Lower lobe of right lung (tissue), 2 donors: ENCODE results near the gene ZNF415. TPM values are rescaled to one million over a fixed set of nuclear protein-coding genes. Genes with fewer than 3 reads are reported as not detected.

Experiments
- ATAC-seq, 2 donors: fragments of 200-7000 bp; cut with Tn5 transposase; one replicate each; pipeline ENCODE4 v1.9.1; 2020 to 2022; ENCODE audit warnings: mild to moderate bottlenecking in 2 of 2, moderate library complexity in 2 of 2
- DNase-seq: peaks from one replicate; pipeline ENCODE4 v3.0.0-alpha.2; 2020
- H3K27ac ChIP-seq: fragments of 200-600 bp; one replicate; pipeline ENCODE4 v1.8.0; 2022
- H3K27me3 ChIP-seq: fragments of 200-600 bp; one replicate; pipeline ENCODE4 v1.8.0; 2022; ENCODE audit warnings: low read depth
- H3K36me3 ChIP-seq: fragments of 200-600 bp; one replicate; pipeline ENCODE4 v1.8.0; 2022; ENCODE audit warnings: mild to moderate bottlenecking
- H3K4me1 ChIP-seq: fragments of 200-600 bp; one replicate; pipeline ENCODE4 v1.8.0; 2022
- H3K4me3 ChIP-seq: fragments of 200-600 bp; one replicate; pipeline ENCODE4 v1.8.0; 2022; ENCODE audit warnings: mild to moderate bottlenecking
- H3K9me3 ChIP-seq: fragments of 200-600 bp; one replicate; pipeline ENCODE4 v1.8.0; 2022
- intact Hi-C: fragments of 100-400 bp; cut with DNase I; formaldehyde crosslinking; loops from one replicate; pipeline ENCODE4 v1.11.0; 2022
- total RNA-seq: library from RNA; stranded (reverse); fragmentation: NEBNext Ultra II Directional; extraction: Animal tissue kit (Norgen Biotek cat#: 25700); gene quantifications from one replicate; pipeline ENCODE4 v1.2.1, GENCODE V29; 2021
- TF ChIP-seq, protein P1 (sequence below): fragments of 200-600 bp; IDR thresholded peaks from one replicate; pipeline ENCODE4 v1.8.0; 2022; ENCODE audit warnings: antibody characterized with exemption, mild to moderate bottlenecking
- donor health status: DM: no; HTN: yes; CAD: no; lungs with severe emphysema.

Gene ZNF415
- total RNA-seq, 1 donor from 2014 or later, result 4.0 TPM

- ATAC-seq, result peak; percentile 39 to 61
- intact Hi-C loops, result no loop called here
- Histone ChIP-seq H3K27me3 (peaks cover 11% of the 10 kb centered on the region), H3K36me3 (no peaks in the 10 kb centered on the region), H3K27ac (no peak overlapping the region), H3K9me3 (peaks cover 57% of the 10 kb centered on the region), H3K4me1 (no peaks in the 10 kb centered on the region), H3K4me3 (peak overlapping the region; percentile 14)
- peak; percentile 47 for DNase-seq
- TF ChIP-seq, protein P1, sequence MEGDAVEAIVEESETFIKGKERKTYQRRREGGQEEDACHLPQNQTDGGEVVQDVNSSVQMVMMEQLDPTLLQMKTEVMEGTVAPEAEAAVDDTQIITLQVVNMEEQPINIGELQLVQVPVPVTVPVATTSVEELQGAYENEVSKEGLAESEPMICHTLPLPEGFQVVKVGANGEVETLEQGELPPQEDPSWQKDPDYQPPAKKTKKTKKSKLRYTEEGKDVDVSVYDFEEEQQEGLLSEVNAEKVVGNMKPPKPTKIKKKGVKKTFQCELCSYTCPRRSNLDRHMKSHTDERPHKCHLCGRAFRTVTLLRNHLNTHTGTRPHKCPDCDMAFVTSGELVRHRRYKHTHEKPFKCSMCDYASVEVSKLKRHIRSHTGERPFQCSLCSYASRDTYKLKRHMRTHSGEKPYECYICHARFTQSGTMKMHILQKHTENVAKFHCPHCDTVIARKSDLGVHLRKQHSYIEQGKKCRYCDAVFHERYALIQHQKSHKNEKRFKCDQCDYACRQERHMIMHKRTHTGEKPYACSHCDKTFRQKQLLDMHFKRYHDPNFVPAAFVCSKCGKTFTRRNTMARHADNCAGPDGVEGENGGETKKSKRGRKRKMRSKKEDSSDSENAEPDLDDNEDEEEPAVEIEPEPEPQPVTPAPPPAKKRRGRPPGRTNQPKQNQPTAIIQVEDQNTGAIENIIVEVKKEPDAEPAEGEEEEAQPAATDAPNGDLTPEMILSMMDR, result no peak
These were observed 74.7 kb downstream of the ZNF415 start for GRCh38 chr19:53057904-53058580.

Other genes starting within 250 kb of the ZNF415 start
- 19.7 TPM for gene ZNF320, start 235.3 kb downstream of the ZNF415 start, total RNA-seq
- gene ZNF888, start 209.5 kb downstream of the ZNF415 start, total RNA-seq, result 8.8 TPM
- 12.0 TPM for gene ZNF816, start 170.0 kb downstream of the ZNF415 start, total RNA-seq
- gene ERVV-1, start 119.0 kb downstream of the ZNF415 start, total RNA-seq, result not detected
- gene ERVV-2, start 88.2 kb downstream of the ZNF415 start, total RNA-seq, result not detected
- 35.5 TPM for gene ZNF160, start 29.5 kb downstream of the ZNF415 start, total RNA-seq
- gene ZNF347, start 26.1 kb upstream of the ZNF415 start, total RNA-seq, result 13.1 TPM
- gene ZNF665, start 60.4 kb upstream of the ZNF415 start, total RNA-seq, result 4.5 TPM
- 15.8 TPM for gene ZNF677, start 122.0 kb upstream of the ZNF415 start, total RNA-seq
- gene VN1R2, start 125.4 kb upstream of the ZNF415 start, total RNA-seq, result not detected
- gene VN1R4, start 134.8 kb upstream of the ZNF415 start, total RNA-seq, result not detected
- gene ZNF845, start 200.8 kb upstream of the ZNF415 start, total RNA-seq, result 8.4 TPM
- 12.8 TPM for gene ZNF525, start 232.8 kb upstream of the ZNF415 start, total RNA-seq